H1 (cell line): ENCODE data around the gene RFXANK. TPM values are rescaled to one million over a fixed set of nuclear protein-coding genes. Genes with fewer than 3 reads are reported as not detected.

Experiments
- ASH2L ChIP-seq: fragments of 200-600, 300-600 bp; sonication (generic); IDR thresholded peaks from one replicate; pipeline ENCODE4 v1.7.1; 2017; ENCODE audit warnings: low read length
- ATF2 ChIP-seq: IDR thresholded peaks from 2 replicates; pipeline ENCODE4 v1.6.1; 2012; ENCODE audit warnings: low read length, inconsistent platforms
- BRCA1 ChIP-seq: IDR thresholded peaks from 2 replicates; pipeline ENCODE4 v1.6.1; 2012; ENCODE audit warnings: low read depth, low read length, improper control_type of control experiment
- CHD1 ChIP-seq: IDR thresholded peaks from 2 replicates; pipeline ENCODE4 v1.6.1; 2012; ENCODE audit warnings: low read depth, low read length, improper control_type of control experiment
- CREB1 ChIP-seq: IDR thresholded peaks from 2 replicates; pipeline ENCODE4 v1.6.1; 2012; ENCODE audit warnings: inconsistent platforms
- CTCF ChIP-seq, 3 experiments: IDR thresholded peaks; 1 replicate in 2 of 3; 2 replicates in 1 of 3; pipeline versions ENCODE4 v1.5.1 to v1.6.1; 2011; ENCODE audit warnings: low read length in 3 of 3, mild to moderate bottlenecking in 3 of 3, inconsistent platforms in 2 of 3, low read depth in 1 of 3, moderate library complexity in 1 of 3; ENCODE audit not compliant: insufficient read depth in 1 of 3; ENCODE audit errors: control extremely low read depth in 1 of 3
- E2F6 ChIP-seq: IDR thresholded peaks from 2 replicates; pipeline ENCODE4 v1.6.1; 2012; ENCODE audit warnings: inconsistent platforms
- HDAC2 ChIP-seq, 2 experiments: fragments of 300-600 bp in 1 of 2; sonication (generic) in 1 of 2; IDR thresholded peaks; 2 replicates each; pipeline ENCODE4 v1.6.1; 2011 to 2012; ENCODE audit warnings: low read depth in 2 of 2, low read length in 2 of 2, mild to moderate bottlenecking in 2 of 2, moderate library complexity in 2 of 2, borderline replicate concordance in 1 of 2, inconsistent platforms in 1 of 2
- HDAC6 ChIP-seq: IDR thresholded peaks from one replicate; pipeline ENCODE4 v1.7.1; 2012; ENCODE audit warnings: low read depth, mild to moderate bottlenecking, inconsistent platforms, low read length, moderate library complexity
- JUND ChIP-seq: IDR thresholded peaks from 2 replicates; pipeline ENCODE4 v1.6.1; 2011; ENCODE audit warnings: mild to moderate bottlenecking, improper control_type of control experiment, low read length
- KDM1A ChIP-seq: fragments of 200-600, 300-600 bp; sonication (generic); IDR thresholded peaks from 2 replicates; pipeline ENCODE4 v1.7.1; 2016; ENCODE audit warnings: mild to moderate bottlenecking, low read length, borderline replicate concordance
- POLR2A ChIP-seq, 2 experiments: IDR thresholded peaks; 1 replicate in 1 of 2; 2 replicates in 1 of 2; pipeline ENCODE4 v1.6.1; 2011; ENCODE audit warnings: low read depth in 2 of 2, low read length in 2 of 2, mild to moderate bottlenecking in 2 of 2; ENCODE audit errors: control extremely low read depth in 1 of 2
- POLR2AphosphoS5 ChIP-seq: IDR thresholded peaks from 2 replicates; pipeline ENCODE4 v1.6.1; 2011; ENCODE audit warnings: low read depth, low read length
- RBBP5 ChIP-seq: IDR thresholded peaks from 2 replicates; pipeline ENCODE4 v1.7.1; 2012; ENCODE audit warnings: low read depth, mild to moderate bottlenecking, inconsistent platforms, low read length, moderate library complexity, borderline replicate concordance
- RNF2 ChIP-seq: fragments of 200-900, 300-1000 bp; sonication (generic); IDR thresholded peaks from 2 replicates; pipeline ENCODE4 v1.7.1; 2016; ENCODE audit warnings: borderline replicate concordance, low read depth, mild to moderate bottlenecking, antibody characterized with exemption, low read length; ENCODE audit not compliant: poor library complexity, severe bottlenecking; ENCODE audit errors: missing control alignments
- SIN3A ChIP-seq, 2 experiments: IDR thresholded peaks in 1 of 2; conservative IDR thresholded peaks in 1 of 2; 2 replicates each; pipeline ENCODE4 v1.6.1; 2011 to 2012; ENCODE audit warnings: low read length in 2 of 2, improper control_type of control experiment in 1 of 2, low read depth in 1 of 2, mild to moderate bottlenecking in 1 of 2
- SIRT6 ChIP-seq: IDR thresholded peaks from one replicate; pipeline ENCODE4 v1.7.1; 2012; ENCODE audit warnings: low read length, inconsistent platforms
- SP4 ChIP-seq: IDR thresholded peaks from 2 replicates; pipeline ENCODE4 v1.6.1; 2012; ENCODE audit warnings: low read length, inconsistent platforms
- TEAD4 ChIP-seq: IDR thresholded peaks from 2 replicates; pipeline ENCODE4 v1.6.1; 2012; ENCODE audit warnings: low read depth, low read length, inconsistent platforms, mixed read lengths
- ZNF274 ChIP-seq: IDR thresholded peaks from 2 replicates; pipeline ENCODE4 v1.7.0; 2012; ENCODE audit warnings: low read length, borderline replicate concordance; ENCODE audit errors: extremely low read depth
- polyA plus RNA-seq, 7 experiments: library from polyadenylated mRNA; depleted of rRNA in 3 of 7; stranded (reverse) in 5 of 7; unstranded in 2 of 7; fragments of >200 nt in 5 of 7; fragments of 200-250 nt in 2 of 7; gene quantifications; 1 replicate in 5 of 7; 2 replicates in 1 of 7; 4 replicates in 1 of 7; pipeline versions ENCODE4 v1.2.1 to v1.2.3, GENCODE V29; 2011 to 2013; ENCODE audit warnings: missing spikeins in 2 of 7, mixed read lengths in 2 of 7
- total RNA-seq: library from RNA; stranded (reverse); fragmentation: NEBNext Ultra II Directional; extraction: Animal tissue kit (Norgen Biotek cat#: 25700); gene quantifications from 2 replicates; pipeline ENCODE4 v1.2.1, GENCODE V29; 2021

The RFXANK gene
- total and polyA plus RNA-seq, 2 of the 8 experiments (the other 6 are each of a cell fraction or from before 2014, with no cell fraction given) = 72.9 to 87.5 TPM

- TF ChIP-seq JUND (no peak), HDAC2 (IDR thresholded peaks at IDR 0.05; ENCODE audit: borderline replicate concordance in 1 of 2, low read depth in 2 of 2, low read length in 2 of 2) (no peak), KDM1A (peak; percentile 51; the same call in 1 of the 2 replicates), POLR2A (IDR thresholded peaks at IDR 0.05; ENCODE audit: control extremely low read depth in 1 of 2, low read depth in 2 of 2, low read length in 2 of 2) (no peak), CHD1 (no peak), ZNF274 (no peak), ASH2L (peak; percentile 49), CREB1 (0 out of 2 replicates have a peak, but pooled peaks have one; percentile 31), TEAD4 (no peak), RNF2 (no peak), HDAC6 (no peak), ATF2 (0 out of 2 replicates have a peak, but pooled peaks have one; percentile 25), POLR2AphosphoS5 (no peak), RBBP5 (0 out of 2 replicates have a peak, but pooled peaks have one; percentile 73), E2F6 (peak; percentile 89), CTCF (IDR thresholded peaks at IDR 0.05; ENCODE audit: control extremely low read depth in 1 of 3, insufficient read depth in 1 of 3, low read depth in 1 of 3, low read length in 3 of 3) (peak; percentile 76 to 78 (median 76)), BRCA1 (no peak), SIRT6 (no peak), SIN3A (conservative IDR thresholded peaks at IDR 0.05 in 1 of 2, IDR thresholded peaks at IDR 0.05 in 1 of 2; ENCODE audit: low read depth in 1 of 2, low read length in 2 of 2) (peak in 1 of 2 experiments; percentile 66; a peak in 2 of 4 replicates), SP4 (no peak)
Observed at GRCh38 chr19:19224852-19225494, 32.9 kb downstream of the RFXANK start (continued).
